Measurements from ENCODE around the gene MUC6. TPM values are rescaled to one million over a fixed set of nuclear protein-coding genes. Genes with fewer than 3 reads are reported as not detected.
A peak's percentile ranks its signal among the peaks of the same experiment; 100 is the strongest.

MUC6 gene
- total RNA-seq, 1 donor from 2014 or later, result 0.09 TPM

GRCh38 chr11:990101-990500 is 46.4 kb downstream of the MUC6 start:
- no peak for TF ChIP-seq CTCF (IDR thresholded peaks at IDR 0.05)
- no peaks in the 10 kb centered on the region for H3K9me3 ChIP-seq
- DNase-seq (no peak), ATAC-seq (no peak)
- no peak overlapping the region for H3K4me3 ChIP-seq
- no peak overlapping the region for H3K27ac ChIP-seq
- H3K36me3 ChIP-seq, result peaks cover 87% of the 10 kb centered on the region
- H3K27me3 ChIP-seq (ENCODE audit: low read depth), result no peaks in the 10 kb centered on the region
- H3K4me1 ChIP-seq, result peaks cover 17% of the 10 kb centered on the region
- intact Hi-C loops (cut with DNase I), result no loop called here

- no peaks in the 10 kb centered on the region for H3K27me3 ChIP-seq (ENCODE audit: low read depth)
- TF ChIP-seq CTCF (IDR thresholded peaks at IDR 0.05), result no peak
- intact Hi-C loops (cut with DNase I), result no loop called here
- H3K9me3 ChIP-seq, result no peaks in the 10 kb centered on the region
- DNase-seq, result no peak
- no peak overlapping the region for H3K27ac ChIP-seq
- no peak for ATAC-seq
- H3K36me3 ChIP-seq, result peaks cover 83% of the 10 kb centered on the region
- H3K4me1 ChIP-seq, result peaks cover 27% of the 10 kb centered on the region
- no peak overlapping the region for H3K4me3 ChIP-seq
Measured at GRCh38 chr11:987671-988070, 48.8 kb downstream of the MUC6 start.

- no peak for TF ChIP-seq CTCF (IDR thresholded peaks at IDR 0.05)
- intact Hi-C loops (cut with DNase I), result no loop called here
- Histone ChIP-seq H3K9me3 (no peaks in the 10 kb centered on the region), H3K4me1 (peaks cover 27% of the 10 kb centered on the region), H3K36me3 (peaks cover 81% of the 10 kb centered on the region), H3K27me3 (ENCODE audit: low read depth) (no peaks in the 10 kb centered on the region), H3K4me3 (no peak overlapping the region), H3K27ac (no peak overlapping the region)
- ATAC-seq (peak in 1 of 2 donors; percentile 3), DNase-seq (no peak)
Measured at GRCh38 chr11:986952-987305, 49.6 kb downstream of the MUC6 start.

- H3K4me1 ChIP-seq, result peaks cover 32% of the 10 kb centered on the region
- peak; percentile 88 to 92 for ATAC-seq
- H3K4me3 ChIP-seq, result no peak overlapping the region
- DNase-seq, result peak; percentile 86
- H3K27ac ChIP-seq, result no peak overlapping the region
- H3K9me3 ChIP-seq, result no peaks in the 10 kb centered on the region
- no peak for TF ChIP-seq CTCF (IDR thresholded peaks at IDR 0.05)
- H3K36me3 ChIP-seq, result peaks cover 83% of the 10 kb centered on the region
- no peaks in the 10 kb centered on the region for H3K27me3 ChIP-seq (ENCODE audit: low read depth)
- intact Hi-C loops (cut with DNase I), result no loop called here
Measured at GRCh38 chr11:986270-986951, 50.1 kb downstream of the MUC6 start.

- no peak for TF ChIP-seq CTCF (IDR thresholded peaks at IDR 0.05)
Measured at GRCh38 chr11:985848-986247, 50.7 kb downstream of the MUC6 start.

More at GRCh38 chr11:985848-986247, 50.7 kb downstream of the MUC6 start:
- peaks cover 38% of the 10 kb centered on the region for H3K4me1 ChIP-seq
- no peak overlapping the region for H3K4me3 ChIP-seq
- DNase-seq (no peak), ATAC-seq (peak in 1 of 2 donors; percentile 2)
- intact Hi-C loops (cut with DNase I), result no loop called here
- no peaks in the 10 kb centered on the region for H3K27me3 ChIP-seq (ENCODE audit: low read depth)
- no peaks in the 10 kb centered on the region for H3K9me3 ChIP-seq
- H3K27ac ChIP-seq, result no peak overlapping the region
- H3K36me3 ChIP-seq, result peaks cover 89% of the 10 kb centered on the region

Measured in lower lobe of right lung (tissue), 2 donors.